HCT116 (cell line): ENCODE measurements around the gene ANKRD44. TPM values are rescaled to one million over a fixed set of nuclear protein-coding genes. Genes with fewer than 3 reads are reported as not detected.

Experiments
- ATAC-seq: fragments of 200-7000 bp; cut with Tn5 transposase; 2 replicates; pipeline ENCODE4 v1.9.1; 2020; ENCODE audit warnings: mild to moderate bottlenecking, moderate library complexity
- BruUV-seq: library from RNA; stranded (reverse); fragments of 400-500 nt; replicated peaks from 2 replicates; lab custom pipeline; 2021; lab: Mats Ljungman, UMichigan
- CTCF ChIA-PET: fragments of 300-600 bp; sonication (Branson Sonifier 250); formaldehyde crosslinking; loops from one replicate; lab custom pipeline; 2021; ENCODE audit warnings: antibody characterized with exemption; lab: Charles Lee
- POLR2A ChIA-PET: fragments of 300-600, 350-600 bp; sonication (Branson Sonifier 250); formaldehyde crosslinking; loops from one replicate; lab custom pipeline; 2021; ENCODE audit warnings: antibody characterized with exemption; lab: Charles Lee
- RAD21 ChIA-PET, 2 experiments: fragments of 300-600 bp; sonication (Branson Sonifier 250); formaldehyde crosslinking; loops; one replicate each; lab custom pipeline; 2023; ENCODE audit warnings: low total read pairs in 2 of 2; ENCODE audit not compliant: uncharacterized antibody in 2 of 2, unreplicated experiment in 2 of 2, low non-redundant PET in 1 of 2; lab: Charles Lee
- DNase-seq: peaks from one replicate; pipeline ENCODE4 v3.0.0-alpha.2; 2010; ENCODE audit warnings: low read depth, low spot score
- H2AFZ ChIP-seq: fragments of 200-600 bp; shearing (Covaris generic), sonication (generic); 2 replicates; pipeline ENCODE4 v1.6.1; 2017; ENCODE audit warnings: low read depth, mixed run types, mixed read lengths, antibody characterized with exemption, low read length; ENCODE audit not compliant: poor library complexity, severe bottlenecking
- H3K27ac ChIP-seq: 2 replicates; pipeline ENCODE4 v1.5.1; 2012; ENCODE audit warnings: low read depth, low read length
- H3K27me3 ChIP-seq: fragments of 200-600 bp; sonication (generic); 2 replicates; pipeline ENCODE4 v1.6.1; 2016; ENCODE audit warnings: mixed run types, low read length, mixed read lengths; ENCODE audit not compliant: insufficient read depth
- H3K36me3 ChIP-seq, 2 experiments: fragments of 200-500 bp in 1 of 2; fragments of 200-600 bp in 1 of 2; sonication (Bioruptor generic) in 1 of 2; sonication (generic) in 1 of 2; 2 replicates each; pipeline versions ENCODE4 v1.5.1 to v1.6.1; 2014 to 2016; ENCODE audit warnings: low read length in 2 of 2, inconsistent platforms in 1 of 2, mixed read lengths in 1 of 2, mixed run types in 1 of 2; ENCODE audit not compliant: insufficient read depth in 2 of 2, control insufficient read depth in 1 of 2
- H3K4me1 ChIP-seq, 2 experiments: fragments of 200-600 bp in 1 of 2; sonication (generic) in 1 of 2; 2 replicates each; pipeline versions ENCODE4 v1.5.1 to v1.6.1; 2012 to 2017; ENCODE audit warnings: low read length in 2 of 2, inconsistent platforms in 1 of 2, mild to moderate bottlenecking in 1 of 2, mixed read lengths in 1 of 2, mixed run types in 1 of 2, moderate library complexity in 1 of 2; ENCODE audit not compliant: insufficient read depth in 2 of 2, control insufficient read depth in 1 of 2
- H3K4me2 ChIP-seq: fragments of 200-600 bp; sonication (generic); 2 replicates; pipeline ENCODE4 v1.6.1; 2017; ENCODE audit warnings: mixed run types, low read length, mixed read lengths
- H3K4me3 ChIP-seq, 2 experiments: fragments of 200-600 bp in 1 of 2; sonication (generic) in 1 of 2; replicated peaks in 1 of 2; 2 replicates each; pipeline ENCODE4 v1.5.1; 2011 to 2016; ENCODE audit warnings: low read length in 2 of 2, control low read depth in 1 of 2, low read depth in 1 of 2, mild to moderate bottlenecking in 1 of 2, mixed read lengths in 1 of 2, mixed run types in 1 of 2
- H3K79me2 ChIP-seq: fragments of 200-600 bp; sonication (generic); 2 replicates; pipeline ENCODE4 v1.6.1; 2017; ENCODE audit warnings: mild to moderate bottlenecking, mixed run types, low read length, moderate library complexity, mixed read lengths; ENCODE audit not compliant: insufficient read depth
- H3K9ac ChIP-seq: fragments of 200-600 bp; sonication (generic); 2 replicates; pipeline ENCODE4 v1.6.1; 2016; ENCODE audit warnings: low read length, mixed read lengths
- H3K9me2 ChIP-seq: fragments of 200-600 bp; sonication (generic), shearing (Covaris generic); 2 replicates; pipeline ENCODE4 v1.6.1; 2017; ENCODE audit warnings: mixed run types, mild to moderate bottlenecking, moderate library complexity; ENCODE audit not compliant: insufficient read depth
- H3K9me3 ChIP-seq, 2 experiments: fragments of 200-500 bp in 1 of 2; fragments of 200-600 bp in 1 of 2; sonication (Bioruptor generic) in 1 of 2; sonication (generic) in 1 of 2; 2 replicates each; pipeline ENCODE4 v1.6.1; 2014 to 2017; ENCODE audit warnings: low read length in 2 of 2, mixed read lengths in 2 of 2, inconsistent platforms in 1 of 2, low read depth in 1 of 2, mild to moderate bottlenecking in 1 of 2, mixed run types in 1 of 2, moderate library complexity in 1 of 2; ENCODE audit not compliant: control insufficient read depth in 1 of 2, insufficient read depth in 1 of 2
- H4K20me1 ChIP-seq: fragments of 200-600 bp; sonication (generic), shearing (Covaris generic); 2 replicates; pipeline ENCODE4 v1.6.1; 2017; ENCODE audit warnings: mixed run types, mild to moderate bottlenecking, moderate library complexity; ENCODE audit not compliant: insufficient read depth
- ATF3 ChIP-seq: IDR thresholded peaks from 2 replicates; pipeline ENCODE4 v1.6.1; 2012
- CBX3 ChIP-seq: IDR thresholded peaks from 2 replicates; pipeline ENCODE4 v1.6.1; 2012; ENCODE audit warnings: low read depth
- CEBPB ChIP-seq: IDR thresholded peaks from 2 replicates; pipeline ENCODE4 v1.6.1; 2012; ENCODE audit warnings: low read depth
- CTCF ChIP-seq, 3 experiments: fragments of 200-600 bp in 1 of 3; sonication (generic) in 1 of 3; IDR thresholded peaks in 2 of 3; conservative IDR thresholded peaks in 1 of 3; 2 replicates each; pipeline ENCODE4 v1.5.1; 2012 to 2017; ENCODE audit warnings: low read depth in 2 of 3, low read length in 2 of 3, antibody characterized with exemption in 1 of 3, borderline replicate concordance in 1 of 3, control low read depth in 1 of 3, mild to moderate bottlenecking in 1 of 3, mixed read lengths in 1 of 3, mixed run types in 1 of 3, moderate library complexity in 1 of 3; ENCODE audit not compliant: insufficient read depth in 1 of 3
- EGR1 ChIP-seq: IDR thresholded peaks from 2 replicates; pipeline ENCODE4 v1.6.1; 2012; ENCODE audit warnings: low read depth
- ELF1 ChIP-seq: IDR thresholded peaks from 2 replicates; pipeline ENCODE4 v1.6.1; 2012; ENCODE audit warnings: low read depth, borderline replicate concordance
- EZH2phosphoT487 ChIP-seq: fragments of 200-600 bp; IDR thresholded peaks from 2 replicates; pipeline ENCODE4 v1.6.1; 2018; ENCODE audit warnings: antibody characterized with exemption, borderline replicate concordance
- JUND ChIP-seq: IDR thresholded peaks from 2 replicates; pipeline ENCODE4 v1.6.1; 2012
- MAX ChIP-seq: IDR thresholded peaks from 2 replicates; pipeline ENCODE4 v1.6.1; 2012
- POLR2A ChIP-seq: IDR thresholded peaks from 2 replicates; pipeline ENCODE4 v1.7.0; 2011; ENCODE audit warnings: borderline replicate concordance; ENCODE audit not compliant: insufficient read depth, insufficient read length; ENCODE audit errors: extremely low read depth
- POLR2AphosphoS5 ChIP-seq: IDR thresholded peaks from 2 replicates; pipeline ENCODE4 v1.6.1; 2011; ENCODE audit warnings: mild to moderate bottlenecking, low read depth, low read length, moderate library complexity
- REST ChIP-seq: IDR thresholded peaks from 2 replicates; pipeline ENCODE4 v1.6.1; 2012; ENCODE audit warnings: low read depth
- SRF ChIP-seq: IDR thresholded peaks from 2 replicates; pipeline ENCODE4 v1.6.1; 2012; ENCODE audit warnings: low read depth
- YY1 ChIP-seq: IDR thresholded peaks from 2 replicates; pipeline ENCODE4 v1.6.1; 2011; ENCODE audit warnings: low read length, low read depth, moderate library complexity, mild to moderate bottlenecking; ENCODE audit not compliant: insufficient replicate concordance; ENCODE audit errors: extremely low read depth
- ZBTB33 ChIP-seq: IDR thresholded peaks from 2 replicates; pipeline ENCODE4 v1.6.1; 2011; ENCODE audit warnings: mild to moderate bottlenecking, low read length, moderate library complexity; ENCODE audit not compliant: insufficient replicate concordance; ENCODE audit errors: extremely low read depth
- ZNF274 ChIP-seq: fragments of 200-500 bp; sonication (Bioruptor generic); IDR thresholded peaks from 2 replicates; pipeline ENCODE4 v1.6.1; 2014; ENCODE audit warnings: mild to moderate bottlenecking, low read depth, low read length, inconsistent platforms
- intact Hi-C: fragments of 100-400 bp; cut with micrococcal nuclease; formaldehyde crosslinking; loops from 2 replicates; pipeline ENCODE4 v1.10.0; 2022
- total RNA-seq: library from RNA; stranded (reverse); gene quantifications from one replicate; pipeline ENCODE4 v1.2.1, GENCODE V29; 2021; ENCODE audit not compliant: unreplicated experiment

The ANKRD44 gene
- total RNA-seq, 1 experiment from 2014 or later: 2.7 TPM

GRCh38 chr2:196961889-196962288 is 348.7 kb downstream of the ANKRD44 start (continued):
- TF ChIP-seq ZBTB33 (no peak), SRF (no peak), ATF3 (no peak), ELF1 (no peak), EGR1 (no peak), EZH2phosphoT487 (no peak), YY1 (no peak), POLR2A (no peak)

- Histone ChIP-seq H3K4me2 (no peak overlapping the region), H3K9me2 (no peaks in the 10 kb centered on the region), H3K9me3 (no peaks in the 10 kb centered on the region), H2AFZ (no peak overlapping the region), H3K27ac (no peak overlapping the region), H3K27me3 (no peaks in the 10 kb centered on the region), H4K20me1 (no peaks in the 10 kb centered on the region), H3K9ac (no peak overlapping the region), H3K4me3 (no peak overlapping the region), H3K36me3 (no peaks in the 10 kb centered on the region), H3K79me2 (no peaks in the 10 kb centered on the region), H3K4me1 (peaks cover 0 to 4% of the 10 kb centered on the region in 2 experiments; a peak in 1 of 4 replicates)
- ATAC-seq (no peak), DNase-seq (no peak)
- ChIA-PET RAD21 (no interaction called here), POLR2A (no interaction called here), CTCF (no interaction called here)
- intact Hi-C loops: no loop called here
- BruUV-seq: no TSS peak
- TF ChIP-seq JUND (no peak), POLR2AphosphoS5 (no peak), ELF1 (no peak), CTCF (IDR thresholded peaks at IDR 0.05 in 2 of 3, conservative IDR thresholded peaks at IDR 0.05 in 1 of 3; ENCODE audit: borderline replicate concordance in 1 of 3, insufficient read depth in 1 of 3, low read depth in 2 of 3, low read length in 2 of 3) (no peak), MAX (no peak), ZNF274 (no peak), CBX3 (no peak), REST (no peak), CEBPB (no peak)
These were observed 350.7 kb downstream of the ANKRD44 start for GRCh38 chr2:196959734-196960338.
